ENCODE data around the gene TPK1.

- TF ChIP-seq ZNF629 (tag by site-specific recombination; IDR thresholded peaks at IDR 0.05) (no peak), ZNF239 (tag by site-specific recombination; IDR thresholded peaks at IDR 0.05) (no peak), ZNF768 (tag by site-specific recombination; IDR thresholded peaks at IDR 0.05) (no peak), ZNF221 (tag by site-specific recombination; IDR thresholded peaks at IDR 0.05; ENCODE audit: borderline replicate concordance) (no peak), YY1 (tag by site-specific recombination; IDR thresholded peaks at IDR 0.05) (no peak)
These were observed 153.1 kb downstream of the TPK1 start for GRCh38 chr7:144682581-144683280.

Data from HEK293 (cell line).